Central memory CD4-positive, alpha-beta T cell (primary cell): Measurements from ENCODE around the gene HOXA10.

Experiments
- DNase-seq: peaks from one replicate; pipeline ENCODE4 v3.0.0; 2022

The HOXA10 gene

DNA sequence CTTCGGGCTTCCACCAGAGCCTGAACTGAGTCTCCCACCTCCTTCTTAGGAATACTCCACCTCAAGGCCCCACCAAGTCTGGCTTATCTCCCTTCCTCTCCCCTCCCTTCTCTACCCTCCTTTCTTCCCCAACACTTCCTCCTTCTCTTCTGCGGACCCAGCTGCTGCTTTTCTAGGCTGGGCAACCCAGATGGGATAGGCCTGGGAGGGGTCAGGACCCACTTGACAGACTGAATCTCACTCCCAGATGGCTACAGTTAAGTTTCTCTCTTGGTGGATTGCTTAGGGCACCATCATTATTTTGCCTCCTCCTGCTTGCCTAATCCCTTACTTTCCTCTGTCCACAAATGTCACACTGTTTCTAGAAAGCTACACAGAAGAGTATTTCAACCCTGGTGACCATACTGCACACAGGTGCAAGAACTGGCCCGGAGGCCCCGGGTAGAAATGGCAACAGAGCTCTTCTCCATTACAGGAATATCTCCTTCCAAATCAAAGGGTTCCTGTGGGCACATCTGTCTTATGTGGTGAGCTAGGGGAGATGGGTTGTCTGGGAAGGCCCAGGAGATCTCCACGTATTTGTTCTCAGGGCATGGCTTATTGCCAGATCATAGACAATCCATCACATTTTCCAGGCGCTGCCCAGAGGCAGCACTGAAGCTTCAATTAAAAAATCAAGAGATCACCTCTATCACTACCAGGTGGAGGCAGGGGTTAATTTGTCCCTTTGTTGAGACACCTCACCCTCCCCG is 16.1 kb upstream of the HOXA10 start:
- DNase-seq: no peak

DNA sequence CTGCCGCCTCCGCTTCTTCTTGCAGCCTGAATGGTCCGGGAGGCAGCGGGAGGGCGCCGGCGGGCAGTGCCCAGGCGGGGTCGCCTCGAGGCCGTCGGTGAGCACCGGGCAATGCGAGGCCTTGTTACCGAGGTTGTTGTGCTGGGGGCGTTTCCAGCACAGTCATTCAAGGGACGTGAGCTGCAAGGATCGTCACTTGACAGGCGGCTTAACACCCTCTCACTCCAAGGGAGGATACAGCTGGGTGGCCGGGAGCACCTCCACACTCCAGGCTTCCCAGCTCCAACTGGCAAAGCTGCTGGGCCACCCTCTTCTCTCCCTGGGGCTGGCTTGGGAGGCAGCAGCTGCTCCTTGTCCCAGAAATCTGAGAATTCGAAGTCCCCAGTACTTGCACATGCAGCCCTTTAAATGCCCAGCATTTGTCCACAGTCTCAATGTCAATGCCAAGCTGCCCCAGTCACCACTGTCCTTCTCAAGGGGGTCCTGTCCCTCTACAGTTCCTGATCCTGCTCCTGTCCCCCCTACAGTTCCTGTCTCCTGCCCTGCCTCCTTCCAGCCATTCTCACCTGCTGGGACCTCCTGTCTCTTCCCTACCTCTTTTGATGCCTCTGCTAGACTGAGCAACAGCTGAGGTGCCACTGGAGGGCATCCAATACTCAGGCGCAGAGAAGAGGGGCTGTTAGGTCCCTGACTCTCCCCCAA is 15.3 kb upstream of the HOXA10 start:
- DNase-seq: no peak

DNA sequence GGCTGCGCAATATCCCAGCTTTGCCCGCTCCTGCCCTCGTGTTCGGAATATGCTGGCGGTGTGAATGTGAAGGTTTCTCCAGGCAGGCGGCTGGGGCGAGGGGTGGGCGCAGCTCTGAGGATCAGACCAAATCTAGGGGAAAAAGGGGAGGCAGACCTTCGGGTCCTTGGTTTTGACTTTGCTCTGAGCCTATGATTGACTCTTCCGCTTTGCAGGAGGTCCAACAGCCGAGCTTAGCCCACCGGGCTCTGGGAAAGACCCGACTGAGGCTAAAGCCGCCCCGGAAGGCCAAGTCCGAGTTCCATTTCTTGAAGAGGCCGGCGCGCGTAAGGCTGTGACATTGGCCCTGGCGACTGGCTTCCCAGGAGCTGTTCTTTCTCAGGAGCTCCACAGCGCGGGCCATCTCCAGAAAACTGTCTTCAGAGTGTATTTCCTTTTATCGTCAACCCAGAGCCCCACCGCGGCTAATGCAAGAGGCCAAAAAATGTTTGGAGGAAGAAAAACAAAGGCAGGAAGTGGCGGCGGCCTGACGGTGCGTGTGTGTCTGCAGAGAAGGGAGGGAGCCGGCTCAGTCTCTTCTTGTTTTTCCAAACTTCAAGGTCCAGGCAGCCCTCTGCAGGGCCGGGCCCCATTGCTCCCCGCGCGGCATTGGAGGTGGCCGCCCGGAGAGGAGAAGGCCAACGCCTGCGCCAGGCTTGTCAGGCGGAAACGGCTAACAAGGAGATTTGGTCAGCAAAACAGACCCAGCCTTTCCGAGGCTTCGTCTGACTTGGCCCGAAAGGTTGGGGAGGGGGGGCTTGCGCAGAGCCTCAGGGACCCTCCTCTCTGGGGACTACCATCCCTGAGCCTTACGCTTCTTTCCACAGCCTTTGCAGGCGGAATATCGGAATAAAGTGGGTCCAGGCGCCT is 14.5 kb upstream of the HOXA10 start:
- DNase-seq: peak; percentile 44

DNA sequence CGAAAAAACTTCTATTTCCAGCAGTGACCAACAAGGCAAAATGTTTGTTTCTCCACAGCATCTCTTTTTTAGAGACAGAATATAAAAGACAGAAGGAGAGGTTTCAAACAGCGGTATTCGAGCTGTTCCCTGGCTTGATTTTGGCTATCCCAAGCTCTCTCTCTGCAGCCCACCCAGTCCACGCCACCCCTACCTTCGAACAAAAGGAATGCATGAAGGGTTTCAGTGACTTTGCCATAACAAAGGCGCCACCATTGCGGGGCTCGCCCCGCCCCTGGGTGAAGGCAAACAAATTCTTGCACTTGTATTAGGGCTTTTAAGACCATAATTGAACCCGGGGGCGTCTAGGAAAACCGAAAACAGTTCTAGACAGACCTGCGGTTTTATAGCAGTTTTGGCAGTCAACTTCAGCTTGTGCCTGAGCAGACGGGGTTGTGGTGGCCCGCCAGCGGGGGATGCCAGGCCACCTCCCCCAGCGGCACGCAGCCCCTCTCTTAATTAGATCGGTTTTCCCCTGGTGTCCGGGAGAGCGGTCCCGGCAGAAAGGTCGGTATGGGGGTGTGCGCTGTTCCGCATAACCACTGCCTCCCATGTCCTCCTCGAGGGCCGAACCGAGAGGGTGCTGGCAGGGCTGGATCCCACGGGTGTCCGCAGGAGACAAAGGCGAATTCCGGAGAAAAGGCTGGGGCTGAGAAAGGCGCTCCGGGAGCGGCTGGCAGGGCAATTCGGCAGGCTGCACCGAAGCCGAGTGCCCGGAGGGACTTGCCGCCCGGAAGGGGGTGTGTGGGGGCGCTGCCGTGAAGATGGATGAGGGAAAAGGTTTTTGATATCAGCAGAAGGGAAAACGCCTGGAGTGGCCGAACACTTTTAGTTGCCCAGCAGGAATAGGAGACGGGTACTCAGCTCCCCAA is 13.6 kb upstream of the HOXA10 start:
- no peak for DNase-seq

DNA sequence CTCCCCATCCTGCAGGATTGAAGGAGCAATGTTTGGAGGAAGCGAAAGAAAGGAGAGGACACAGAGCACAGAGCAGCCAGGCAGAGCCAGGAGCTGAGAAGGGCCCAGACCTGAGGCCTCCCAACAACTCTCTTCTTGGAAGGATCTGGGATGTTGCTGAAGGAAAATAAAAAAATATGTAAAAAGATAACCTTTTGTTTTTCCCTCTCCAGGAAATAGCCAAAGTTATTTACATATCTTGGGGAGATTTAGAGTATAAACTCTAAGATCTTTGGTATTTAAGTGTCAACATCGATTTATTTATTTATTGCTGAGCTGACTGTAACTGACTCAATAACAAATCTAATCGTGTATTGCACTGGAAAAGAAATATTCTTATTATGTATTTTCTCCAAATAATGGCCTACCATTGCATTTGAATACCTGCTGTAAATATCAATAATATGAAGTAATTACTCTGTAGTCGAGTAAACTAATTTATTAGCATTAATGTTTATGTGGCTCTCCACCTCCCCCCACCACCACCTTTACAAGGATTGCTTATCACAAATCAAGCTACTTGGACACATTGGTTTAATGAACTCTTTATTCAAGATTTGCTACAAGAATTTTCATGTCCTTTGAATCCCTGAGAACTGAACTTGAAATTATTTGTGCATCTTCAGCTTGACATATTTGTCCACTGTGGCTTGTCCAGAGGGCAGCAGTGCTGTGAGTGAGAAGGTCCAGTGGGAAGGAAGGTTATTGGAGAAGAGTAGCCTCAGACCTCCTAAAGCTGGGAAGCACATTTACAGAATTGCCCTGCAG is 12.8 kb upstream of the HOXA10 start:
- no peak for DNase-seq

DNA sequence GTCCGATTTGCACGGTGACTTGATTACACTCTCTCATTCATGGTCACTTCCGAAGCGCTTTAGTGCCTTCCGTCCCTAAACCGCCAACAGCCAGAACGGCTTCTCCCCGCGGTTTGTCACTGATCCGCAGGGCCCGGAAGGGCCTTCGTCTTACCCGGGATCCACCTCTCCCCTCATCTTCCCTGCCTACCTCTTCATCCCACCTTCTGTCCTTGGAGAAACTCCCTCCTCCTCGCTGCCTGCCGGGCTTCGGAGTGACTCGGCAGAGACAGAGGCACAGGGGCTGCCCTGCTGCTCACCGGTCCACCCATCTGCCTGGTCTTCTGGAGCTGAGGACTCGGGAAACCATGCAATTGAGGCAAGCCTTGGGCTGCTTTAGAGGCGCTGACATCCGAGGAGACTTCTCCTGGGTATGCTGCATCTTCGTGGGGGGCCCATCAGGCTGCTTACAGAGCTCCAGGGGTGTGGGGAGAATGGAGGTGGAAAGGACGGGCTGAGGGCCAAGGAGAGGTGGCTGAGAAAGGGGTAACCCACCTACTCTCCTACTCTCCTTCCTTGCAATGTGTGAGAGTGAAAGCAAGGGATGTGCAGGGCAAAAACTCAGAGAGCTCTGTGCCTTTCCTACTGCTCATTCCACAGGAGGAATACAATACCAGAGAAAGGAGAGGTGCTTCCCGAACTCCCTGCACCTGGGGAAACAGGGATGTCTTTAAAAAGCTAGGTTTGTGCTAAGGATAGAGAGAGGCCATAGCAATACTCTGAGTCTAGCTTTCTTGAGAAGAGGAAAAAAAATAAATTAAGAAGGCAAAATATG is 11.9 kb upstream of the HOXA10 start:
- DNase-seq: no peak

DNA sequence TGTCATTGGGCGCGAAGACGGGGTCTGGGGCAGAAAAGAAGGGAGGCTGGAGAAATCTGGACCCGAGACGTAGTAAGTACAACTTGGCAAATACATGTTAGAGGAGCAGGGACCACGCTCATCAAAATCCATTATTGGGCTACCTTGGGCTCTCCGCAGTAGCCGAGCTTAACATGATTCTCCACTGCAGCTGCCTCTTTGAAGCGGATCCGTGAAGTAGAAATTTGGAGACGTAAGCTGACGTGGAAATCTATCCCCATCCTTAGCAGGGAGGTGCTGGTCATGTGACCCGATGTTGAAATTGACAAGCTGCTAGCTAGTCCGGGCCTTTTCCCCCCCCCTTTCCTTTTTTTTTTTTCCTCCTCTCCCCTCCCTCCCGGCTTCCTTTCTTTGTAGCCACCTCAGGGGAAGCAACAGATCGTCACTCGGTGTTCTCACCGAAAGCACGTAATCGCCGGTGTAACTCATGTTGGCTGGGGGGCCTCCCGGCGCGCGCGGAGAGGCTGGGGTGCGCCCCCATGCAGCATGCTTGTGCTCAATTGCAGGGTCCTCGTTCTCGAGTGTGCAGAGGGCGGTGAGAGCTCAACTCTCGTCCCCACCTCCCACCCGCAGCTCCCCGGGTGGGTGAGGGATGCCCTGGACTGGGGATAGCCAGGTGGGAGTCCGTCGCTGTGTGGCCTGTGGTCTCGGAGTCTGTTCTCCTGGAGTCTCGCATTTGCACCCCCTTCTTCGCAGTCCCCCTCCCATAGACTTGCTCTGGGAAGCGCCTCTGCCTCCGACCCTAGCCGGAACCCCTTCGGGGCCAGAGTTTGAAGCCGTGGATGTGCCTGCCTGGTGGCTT is 11.1 kb upstream of the HOXA10 start, which contains the start of gene HOXA11:
Gene HOXA11 (minus strand): TSS at position 220 of the 841 bp plus-strand sequence. CDS start 88 bp downstream, at position 132.
- no peak for DNase-seq

DNA sequence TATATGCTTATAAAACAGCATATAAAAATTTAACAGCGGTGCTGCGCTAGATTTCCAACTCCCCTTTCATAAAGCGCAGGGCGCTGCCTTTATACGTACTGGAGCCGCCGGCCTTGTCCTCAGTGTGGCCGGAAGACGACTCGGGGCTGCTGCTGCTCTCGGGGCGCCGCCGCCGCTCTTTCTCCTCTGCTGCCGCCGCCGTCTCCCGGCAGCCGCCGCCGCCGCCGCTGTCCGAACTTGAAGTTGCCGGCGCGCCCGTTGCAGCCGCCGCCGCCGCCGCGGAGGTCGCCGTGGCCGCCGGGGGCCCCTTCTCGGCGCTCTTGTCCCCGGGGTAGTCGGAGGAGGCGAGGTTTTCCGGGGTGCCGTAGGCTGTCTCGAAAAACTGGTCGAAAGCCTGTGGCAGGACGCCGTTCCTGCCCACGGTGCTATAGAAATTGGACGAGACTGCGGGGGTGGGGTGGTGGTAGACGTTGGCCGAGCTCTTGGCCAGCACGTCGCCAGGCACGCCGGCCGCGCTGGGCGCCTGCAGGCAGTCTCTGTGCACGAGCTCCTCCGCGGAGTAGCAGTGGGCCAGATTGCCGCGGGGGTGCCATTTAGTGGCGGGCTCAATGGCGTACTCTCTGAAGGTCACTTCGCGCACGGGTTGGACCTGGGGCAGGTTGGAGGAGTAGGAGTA is 10.4 kb upstream of the HOXA10 start:
- DNase-seq: no peak

DNA sequence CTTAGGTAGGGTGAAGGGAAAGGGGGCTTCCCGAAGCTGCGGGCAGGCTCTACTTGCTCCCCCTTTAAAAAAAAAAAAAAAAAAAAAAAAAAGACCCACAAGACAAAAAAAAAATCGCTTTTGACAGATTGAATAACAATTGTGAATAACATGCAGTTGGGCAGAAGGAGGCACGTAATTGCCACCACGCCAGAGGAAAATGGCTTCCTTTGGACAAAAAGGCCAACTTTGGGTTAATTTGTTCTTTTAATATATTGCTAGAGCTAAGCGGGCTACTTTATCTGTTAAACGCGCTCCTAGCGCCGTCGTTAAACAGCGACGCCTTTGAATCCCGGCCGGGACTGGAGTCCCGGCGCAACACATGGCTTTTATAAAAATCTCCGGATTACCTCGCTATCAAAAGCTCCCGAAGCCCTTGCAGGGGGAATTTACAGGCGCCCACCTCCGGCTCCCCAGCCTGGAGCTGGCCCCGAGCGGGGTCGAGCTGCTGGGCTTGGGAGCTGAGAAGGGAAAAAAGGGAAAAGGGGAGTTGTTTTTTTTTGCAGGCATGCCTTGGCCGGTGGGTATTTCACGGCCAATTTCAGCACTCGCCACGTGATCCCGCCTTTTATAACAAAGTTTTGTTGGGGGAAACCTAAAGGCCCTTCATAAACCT is 9.7 kb upstream of the HOXA10 start:
- DNase-seq: no peak

DNA sequence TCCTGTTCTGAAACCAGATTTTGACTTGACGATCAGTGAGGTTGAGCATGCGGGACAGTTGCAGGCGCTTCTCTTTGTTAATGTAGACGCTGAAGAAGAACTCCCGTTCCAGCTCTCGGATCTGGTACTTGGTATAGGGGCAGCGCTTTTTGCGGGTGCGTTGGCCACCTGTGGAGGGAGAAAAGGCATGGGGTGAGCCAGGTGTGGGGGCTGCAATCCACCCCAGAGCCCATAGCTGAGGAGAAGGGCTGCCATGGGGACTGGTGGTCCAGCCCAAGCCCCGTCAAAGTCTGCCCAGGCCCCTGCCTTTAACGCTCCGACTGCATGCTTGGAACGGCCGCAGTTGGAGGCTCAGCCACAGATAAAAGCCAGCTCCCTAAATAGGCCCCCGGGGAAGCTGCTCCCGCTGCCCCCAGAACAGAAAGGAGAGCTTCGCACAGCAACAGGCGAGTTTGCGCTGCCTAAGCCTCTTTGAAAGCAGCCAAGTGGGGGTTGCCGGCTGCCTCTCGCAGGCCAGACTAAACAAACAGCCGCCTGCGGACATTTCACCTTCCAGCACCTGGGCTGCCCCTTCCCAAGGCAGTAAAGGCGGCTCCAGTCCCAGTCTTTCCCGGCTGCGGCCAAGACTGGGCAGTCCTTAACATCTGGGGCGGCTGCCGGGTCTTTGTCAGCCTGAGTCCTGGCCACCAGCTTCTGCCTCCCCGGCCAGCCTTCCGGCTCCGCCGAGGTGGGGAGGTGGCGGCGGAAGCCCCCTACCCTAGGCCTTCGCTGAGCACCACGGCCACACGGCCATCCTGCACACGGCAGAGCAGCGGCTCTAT is 9.0 kb upstream of the HOXA10 start:
- DNase-seq: no peak

DNA sequence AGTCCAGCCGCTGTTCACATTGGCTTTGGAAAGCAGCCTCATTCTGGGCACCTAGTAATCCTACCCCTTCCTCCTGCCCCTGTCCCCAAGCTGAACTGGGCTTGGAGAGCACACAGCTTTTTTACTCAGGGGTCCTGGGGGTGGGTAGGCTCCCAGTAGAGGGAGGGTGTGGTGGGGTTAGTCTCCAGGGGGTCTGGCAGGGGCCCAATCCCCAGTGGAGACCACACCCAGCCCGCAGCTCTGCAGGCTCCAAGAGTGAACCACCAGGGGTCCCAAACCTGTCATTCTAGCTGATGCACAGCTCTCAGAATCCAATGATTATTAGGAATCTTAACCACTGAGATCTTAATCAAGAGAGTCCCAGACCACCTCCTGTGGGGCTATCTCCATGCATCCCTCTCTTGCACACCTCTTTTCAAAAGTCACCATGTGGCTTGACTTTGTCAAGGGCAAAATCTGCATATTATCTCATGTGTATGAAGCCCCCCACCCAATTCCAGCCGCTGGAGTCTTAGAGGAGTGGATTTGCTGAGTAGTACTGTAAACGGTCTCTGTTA is 8.2 kb upstream of the HOXA10 start:
- DNase-seq: no peak

DNA sequence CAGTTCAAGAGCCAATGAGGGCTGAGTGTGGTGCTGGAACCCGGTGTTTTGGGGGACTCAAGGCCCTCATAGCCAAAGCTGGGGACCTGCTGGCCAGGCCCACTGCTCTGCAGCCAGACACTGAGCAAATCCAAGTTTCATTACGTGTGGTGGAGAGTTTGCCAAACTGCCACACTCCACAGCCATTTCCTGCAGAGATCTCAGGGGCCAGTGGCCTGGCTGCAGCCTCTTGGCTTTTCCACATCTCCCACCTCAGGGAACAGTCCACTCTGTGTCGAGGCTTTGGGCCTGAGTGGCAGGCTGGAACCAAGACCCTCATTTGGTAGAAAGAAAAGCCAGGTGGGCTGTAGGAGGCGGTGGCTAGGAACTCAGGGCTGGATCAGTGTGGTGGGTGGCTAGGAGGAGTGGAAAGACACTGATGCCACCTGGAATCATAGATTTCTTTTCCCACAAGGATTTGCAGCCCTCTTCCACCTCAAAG is 7.7 kb upstream of the HOXA10 start:
- no peak for DNase-seq

DNA sequence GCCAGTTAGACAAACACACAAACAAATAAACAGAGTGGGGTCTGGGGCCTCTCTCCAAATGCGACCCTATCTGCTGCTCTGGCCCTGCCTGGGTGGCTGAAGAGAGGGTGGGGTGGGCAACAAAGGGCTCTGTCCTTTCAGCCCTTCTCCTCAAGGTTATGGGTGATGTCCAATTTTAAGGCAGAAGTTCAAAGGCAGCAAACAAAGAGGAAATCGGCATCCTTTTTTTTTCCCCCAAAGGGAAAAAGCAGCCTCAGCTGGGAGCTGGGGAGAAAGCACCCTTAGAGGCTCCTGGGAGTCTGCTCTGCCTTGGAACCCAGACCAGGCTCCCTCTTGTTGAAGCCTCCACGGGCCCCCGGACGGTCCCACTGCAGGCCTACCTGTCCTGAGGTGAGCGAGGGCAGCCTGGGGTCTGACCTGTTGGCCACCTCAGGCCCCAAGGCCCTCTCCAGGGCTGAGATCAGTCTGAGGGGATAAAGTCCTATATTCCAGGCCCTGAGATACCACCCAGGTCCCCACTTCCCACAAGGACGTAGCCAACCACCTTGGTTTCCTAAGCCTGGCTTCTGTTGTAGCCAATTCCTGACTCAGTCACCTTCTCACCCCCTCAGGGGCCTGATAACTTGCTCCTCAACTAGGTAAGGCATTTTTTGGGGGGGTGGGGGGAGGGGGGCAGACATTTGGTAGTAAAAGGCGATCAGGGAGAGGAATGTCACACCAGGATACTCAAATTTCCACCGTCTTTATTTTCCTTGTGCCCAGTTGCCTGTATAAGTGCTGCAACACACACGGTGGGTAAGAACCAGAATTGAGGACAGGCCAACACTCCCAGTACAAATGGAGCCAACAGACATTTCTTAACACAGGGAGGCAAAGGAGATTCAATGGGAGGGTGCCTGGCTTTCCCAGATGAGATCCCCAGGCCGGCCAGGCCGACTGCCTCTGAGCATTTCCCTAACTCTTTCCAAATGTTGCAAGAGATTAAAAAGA is 6.6 kb upstream of the HOXA10 start:
- DNase-seq: no peak

DNA sequence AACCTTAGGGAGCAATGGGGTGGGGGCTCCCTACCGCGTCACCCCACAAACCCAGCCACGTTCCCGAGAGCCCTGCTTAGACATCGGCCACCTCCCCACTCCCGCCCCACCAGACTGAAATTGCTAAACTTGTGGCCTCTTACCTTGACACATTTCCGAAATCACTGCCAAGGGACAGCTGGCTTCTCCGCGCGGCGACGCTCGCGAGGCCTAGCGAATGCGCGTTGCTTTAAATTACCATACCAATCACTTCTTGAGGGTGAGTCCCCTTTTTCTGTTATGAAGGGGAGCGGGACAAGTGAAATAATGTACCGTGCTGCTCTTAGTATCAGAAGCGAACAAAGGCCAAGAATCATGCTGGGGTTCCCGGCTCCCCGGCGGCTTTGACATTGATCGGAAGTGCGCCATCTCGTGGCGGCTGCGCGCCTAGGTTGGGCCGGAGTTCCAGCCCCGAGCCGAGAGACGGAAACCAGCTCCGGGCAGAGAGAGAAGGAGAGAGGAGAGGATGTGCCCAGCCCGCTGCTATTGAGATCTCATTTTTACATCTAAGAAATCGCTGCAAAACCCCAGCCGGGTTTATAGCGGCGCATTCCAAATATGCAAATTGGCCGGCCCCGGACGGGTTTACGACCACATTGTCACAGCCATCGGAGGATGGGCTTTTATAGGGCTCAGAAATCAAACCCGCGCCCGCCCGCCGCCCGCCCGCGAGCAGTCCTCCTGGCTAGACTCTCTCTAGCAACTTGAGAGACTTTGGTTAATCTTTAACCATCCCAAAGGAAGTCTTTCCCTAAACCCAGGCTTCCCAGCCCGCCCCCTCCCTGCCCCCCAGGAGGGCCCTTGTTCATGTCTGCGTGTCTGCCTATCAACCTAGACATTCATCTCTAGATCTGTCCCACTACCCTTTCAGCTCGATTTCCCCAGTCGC is 5.6 kb upstream of the HOXA10 start:
- no peak for DNase-seq
